Esophagus squamous epithelium (tissue), 5 donors: ENCODE results near the gene BTNL9. TPM values are rescaled to one million over a fixed set of nuclear protein-coding genes. Genes with fewer than 3 reads are reported as not detected.
A peak's percentile ranks its signal among the peaks of the same experiment; 100 is the strongest.

ENCODE experiments used
- DNase-seq: peaks from one replicate; lab custom pipeline; 2025; lab: John Stamatoyannopoulos, UW
- H3K27ac ChIP-seq, 4 donors: fragments of 200-600 bp; sonication (generic); one replicate each; pipeline ENCODE4 v1.5.1; 2016 to 2019; ENCODE audit warnings: mild to moderate bottlenecking in 1 of 4
- H3K27me3 ChIP-seq, 4 donors: fragments of 200-600 bp; sonication (generic); 1 replicate in 3 of 4; 2 replicates in 1 of 4; pipeline versions ENCODE4 v1.5.1 to v1.6.0; 2017 to 2021; ENCODE audit warnings: antibody characterized with exemption in 1 of 4
- H3K36me3 ChIP-seq, 3 donors: fragments of 200-600 bp; sonication (generic); one replicate each; pipeline ENCODE4 v1.5.1; 2016 to 2019
- H3K4me1 ChIP-seq, 3 donors: fragments of 200-600 bp; sonication (generic); one replicate each; pipeline ENCODE4 v1.5.1; 2017 to 2019
- H3K4me3 ChIP-seq, 4 donors: fragments of 200-600 bp; sonication (generic); 1 replicate in 3 of 4; 2 replicates in 1 of 4; pipeline ENCODE4 v1.5.1; 2016 to 2019; ENCODE audit warnings: mild to moderate bottlenecking in 2 of 4, moderate library complexity in 1 of 4
- H3K9me3 ChIP-seq, 3 donors: fragments of 200-600 bp; sonication (generic); one replicate each; pipeline ENCODE4 v1.5.1; 2016 to 2019
- POLR2A ChIP-seq, 4 donors: fragments of 450-650 bp; IDR thresholded peaks; one replicate each; pipeline ENCODE4 v1.6.1; 2017; ENCODE audit warnings: antibody characterized with exemption in 4 of 4, mild to moderate bottlenecking in 4 of 4, moderate library complexity in 3 of 4
- WGBS, 2 donors: methylation state at CpG; one replicate each; pipeline ENCODE4 v1.1.5; 2018; 5-methylcytosine and 5-hydroxymethylcytosine counted together
- intact Hi-C: fragments of 100-400 bp; cut with DNase I; formaldehyde crosslinking; loops from one replicate; pipeline ENCODE4 v1.15.0; 2022
- total RNA-seq, 4 donors: library from RNA; depleted of rRNA; stranded (reverse); fragments of >200 nt; gene quantifications; one replicate each; pipeline ENCODE4 v1.1.0, GENCODE V29; 2016
- TF ChIP-seq, protein P1 (sequence below), 6 experiments: fragments of 450-650 bp in 4 of 6; fragments of 200-600 bp in 2 of 6; sonication (generic) in 2 of 6; IDR thresholded peaks; one replicate each; pipeline ENCODE4 v1.5.1; 2016 to 2019; ENCODE audit warnings: antibody characterized with exemption in 6 of 6, mild to moderate bottlenecking in 4 of 6, moderate library complexity in 4 of 6
- donor health status: DM: yes; HTN: yes; CAD: no.

Gene BTNL9
- total RNA-seq, 4 donors from 2014 or later: 0.75 to 27.7 (median 4.1) TPM

DNA sequence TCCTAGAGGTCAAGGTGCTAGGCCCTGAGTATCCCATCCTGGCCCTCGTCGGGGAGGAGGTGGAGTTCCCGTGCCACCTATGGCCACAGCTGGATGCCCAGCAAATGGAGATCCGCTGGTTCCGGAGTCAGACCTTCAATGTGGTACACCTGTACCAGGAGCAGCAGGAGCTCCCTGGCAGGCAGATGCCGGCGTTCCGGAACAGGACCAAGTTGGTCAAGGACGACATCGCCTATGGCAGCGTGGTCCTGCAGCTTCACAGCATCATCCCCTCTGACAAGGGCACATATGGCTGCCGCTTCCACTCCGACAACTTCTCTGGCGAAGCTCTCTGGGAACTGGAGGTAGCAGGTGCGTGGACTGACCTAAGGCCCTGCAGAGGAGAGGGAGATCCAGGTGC, 7.9 kb downstream of the BTNL9 start:
- WGBS, 2 donors: 82 to 92% methylated on average over 2 to 11 of the region's 15 CpGs
- no peaks in the 10 kb centered on the region for H3K36me3 ChIP-seq
- peaks cover 0 to 95% (median 5%) of the 10 kb centered on the region in 4 donors for H3K27me3 ChIP-seq
- H3K4me3 ChIP-seq: no peak overlapping the region
- no peak for DNase-seq
- H3K27ac ChIP-seq: no peak overlapping the region
- no peak for TF ChIP-seq POLR2A (IDR thresholded peaks at IDR 0.05)
- TF ChIP-seq, protein P1, sequence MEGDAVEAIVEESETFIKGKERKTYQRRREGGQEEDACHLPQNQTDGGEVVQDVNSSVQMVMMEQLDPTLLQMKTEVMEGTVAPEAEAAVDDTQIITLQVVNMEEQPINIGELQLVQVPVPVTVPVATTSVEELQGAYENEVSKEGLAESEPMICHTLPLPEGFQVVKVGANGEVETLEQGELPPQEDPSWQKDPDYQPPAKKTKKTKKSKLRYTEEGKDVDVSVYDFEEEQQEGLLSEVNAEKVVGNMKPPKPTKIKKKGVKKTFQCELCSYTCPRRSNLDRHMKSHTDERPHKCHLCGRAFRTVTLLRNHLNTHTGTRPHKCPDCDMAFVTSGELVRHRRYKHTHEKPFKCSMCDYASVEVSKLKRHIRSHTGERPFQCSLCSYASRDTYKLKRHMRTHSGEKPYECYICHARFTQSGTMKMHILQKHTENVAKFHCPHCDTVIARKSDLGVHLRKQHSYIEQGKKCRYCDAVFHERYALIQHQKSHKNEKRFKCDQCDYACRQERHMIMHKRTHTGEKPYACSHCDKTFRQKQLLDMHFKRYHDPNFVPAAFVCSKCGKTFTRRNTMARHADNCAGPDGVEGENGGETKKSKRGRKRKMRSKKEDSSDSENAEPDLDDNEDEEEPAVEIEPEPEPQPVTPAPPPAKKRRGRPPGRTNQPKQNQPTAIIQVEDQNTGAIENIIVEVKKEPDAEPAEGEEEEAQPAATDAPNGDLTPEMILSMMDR (IDR thresholded peaks at IDR 0.05): no peak
- no peaks in the 10 kb centered on the region for H3K9me3 ChIP-seq
- H3K4me1 ChIP-seq: peaks cover 4 to 25% (median 8%) of the 10 kb centered on the region in 3 donors
- intact Hi-C loops: no loop called here

DNA sequence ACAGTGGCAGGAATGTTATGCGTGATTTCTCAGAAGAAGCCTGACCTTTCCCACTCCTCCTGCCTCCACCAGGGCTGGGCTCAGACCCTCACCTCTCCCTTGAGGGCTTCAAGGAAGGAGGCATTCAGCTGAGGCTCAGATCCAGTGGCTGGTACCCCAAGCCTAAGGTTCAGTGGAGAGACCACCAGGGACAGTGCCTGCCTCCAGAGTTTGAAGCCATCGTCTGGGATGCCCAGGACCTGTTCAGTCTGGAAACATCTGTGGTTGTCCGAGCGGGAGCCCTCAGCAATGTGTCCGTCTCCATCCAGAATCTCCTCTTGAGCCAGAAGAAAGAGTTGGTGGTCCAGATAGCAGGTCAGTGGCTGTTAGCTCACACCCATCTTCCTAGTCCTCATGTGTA, 9.9 kb downstream of the BTNL9 start:
- no peak for DNase-seq
- Histone ChIP-seq H3K27ac (no peak overlapping the region), H3K4me3 (no peak overlapping the region), H3K4me1 (peaks cover 11 to 41% (median 18%) of the 10 kb centered on the region in 3 donors), H3K36me3 (no peaks in the 10 kb centered on the region), H3K9me3 (no peaks in the 10 kb centered on the region), H3K27me3 (peaks cover 0 to 96% (median 11%) of the 10 kb centered on the region in 4 donors)
- 83 to 90% methylated on average over 2 to 5 of the region's 5 CpGs for WGBS, 2 donors
- intact Hi-C loops: no loop called here
- TF ChIP-seq, protein P1 (IDR thresholded peaks at IDR 0.05): no peak
- TF ChIP-seq POLR2A (IDR thresholded peaks at IDR 0.05): no peak

DNA sequence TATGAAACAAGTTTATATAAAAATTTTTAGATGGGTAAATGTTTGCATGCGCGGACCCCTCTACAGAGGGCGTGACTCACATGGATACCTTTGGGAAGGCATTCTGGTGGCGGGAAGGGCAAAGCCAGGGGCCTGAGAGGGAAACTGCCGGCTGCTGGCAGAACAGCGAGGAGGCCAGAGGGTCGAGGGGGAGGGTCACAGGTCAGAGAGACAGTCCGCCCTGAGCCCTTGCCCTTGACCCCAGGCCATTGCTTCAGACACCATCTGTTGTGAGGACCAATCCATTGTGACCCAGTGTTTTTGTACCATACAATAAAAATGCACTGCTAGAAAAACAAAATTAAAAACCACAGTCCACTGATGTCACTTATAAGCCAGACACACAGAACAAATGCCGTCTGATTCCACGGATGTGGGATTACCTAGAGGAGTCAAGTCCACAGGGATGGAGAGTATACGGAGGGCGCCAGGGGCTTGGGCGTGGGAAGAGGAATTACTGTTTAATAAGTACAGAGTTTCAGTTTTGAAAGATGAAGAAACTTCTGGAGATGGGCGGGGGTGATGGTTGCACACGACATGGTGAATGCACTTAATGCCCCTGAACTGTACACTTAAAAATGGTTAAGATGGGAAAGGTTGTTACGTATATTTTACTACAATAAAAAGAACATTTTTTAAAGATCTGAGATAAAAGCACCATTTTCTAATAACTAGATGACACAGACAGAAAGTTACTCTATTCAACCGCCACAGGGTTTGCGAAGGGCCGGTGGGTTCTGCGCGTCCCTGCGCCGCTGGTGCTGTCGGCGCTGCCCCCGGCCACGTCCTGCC, 12.0 kb downstream of the BTNL9 start:
- Histone ChIP-seq H3K4me1 (peaks cover 11 to 41% (median 18%) of the 10 kb centered on the region in 3 donors), H3K9me3 (no peaks in the 10 kb centered on the region), H3K36me3 (no peaks in the 10 kb centered on the region), H3K4me3 (peak overlapping the region; percentile 46 to 71 (median 58)), H3K27me3 (peaks cover 0 to 97% (median 11%) of the 10 kb centered on the region in 4 donors), H3K27ac (no peak overlapping the region)
- no peak for DNase-seq
- no peak for TF ChIP-seq POLR2A (IDR thresholded peaks at IDR 0.05)
- TF ChIP-seq, protein P1 (IDR thresholded peaks at IDR 0.05): no peak
- WGBS, 2 donors: 23 to 30% methylated on average over 21 to 27 of the region's 27 CpGs
- intact Hi-C loops: no loop called here

DNA sequence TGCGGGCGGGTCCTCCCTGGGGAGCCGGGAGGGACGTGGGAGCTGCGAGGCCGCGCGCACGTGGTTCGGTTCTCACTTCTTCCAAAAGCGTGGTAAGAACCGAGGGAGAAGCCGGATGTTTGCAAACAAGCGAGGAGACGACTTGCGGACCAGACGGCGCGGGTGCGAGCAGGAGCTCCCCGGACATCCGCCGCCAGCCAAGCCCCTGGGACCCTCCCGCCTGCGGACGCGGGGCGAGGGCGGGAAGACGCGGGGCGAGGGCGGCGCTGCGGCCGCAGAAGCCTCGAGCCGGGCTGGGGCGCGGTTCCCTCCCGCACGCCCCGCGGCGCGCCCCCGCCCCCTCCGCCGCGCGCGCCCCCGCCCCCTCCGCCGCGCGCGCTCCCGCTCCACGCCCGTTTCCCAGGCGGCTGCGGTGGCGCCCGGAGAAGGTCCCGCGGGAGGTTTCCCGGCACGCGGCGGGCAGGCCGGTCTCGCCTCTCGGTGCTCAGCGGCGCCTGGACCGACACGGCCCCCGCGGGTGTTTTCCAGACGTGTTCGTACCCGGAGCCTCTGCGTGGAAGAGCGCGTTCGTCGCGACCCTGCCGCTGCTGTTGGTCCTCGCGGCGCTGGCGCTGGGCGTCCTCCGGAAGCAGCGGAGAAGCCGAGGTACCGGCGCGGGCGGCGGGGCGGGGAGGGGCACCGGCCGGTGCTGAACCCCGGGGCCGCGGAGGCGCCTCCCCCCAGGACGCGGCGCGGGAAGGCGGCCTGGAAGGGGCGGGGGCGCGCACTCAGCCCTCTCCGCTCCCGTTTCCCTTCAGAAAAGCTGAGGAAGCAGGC, 12.8 kb downstream of the BTNL9 start:
- H3K4me3 ChIP-seq: peak overlapping the region; percentile 46 to 71 (median 58)

More for the DNA sequence above, 12.8 kb downstream of the BTNL9 start:
- H3K4me1 ChIP-seq: peaks cover 11 to 41% (median 18%) of the 10 kb centered on the region in 3 donors
- H3K27me3 ChIP-seq: peaks cover 0 to 97% (median 12%) of the 10 kb centered on the region in 4 donors
- TF ChIP-seq, protein P1 (IDR thresholded peaks at IDR 0.05): no peak
- no peak for TF ChIP-seq POLR2A (IDR thresholded peaks at IDR 0.05)
- no peaks in the 10 kb centered on the region for H3K36me3 ChIP-seq
- H3K9me3 ChIP-seq: no peaks in the 10 kb centered on the region
- peak overlapping the region in 1 of 4 donors; percentile 42 for H3K27ac ChIP-seq
- intact Hi-C loops: no loop called here
- WGBS, 2 donors: 0% methylated on average over 13 of the region's 120 CpGs; no CpG with 5 or more reads in 1 of the 2 donors
- DNase-seq: no peak
